Coronary artery (tissue), 2 donors: Measurements from ENCODE around the gene GABRG1.

Experiments used
- DNase-seq: peaks from one replicate; pipeline ENCODE4 v3.0.0-alpha.2; 2017; ENCODE audit warnings: low spot score
- H3K27ac ChIP-seq, 2 donors: fragments of 200-600 bp; sonication (generic); one replicate each; pipeline ENCODE4 v1.5.1; 2016 to 2019
- H3K4me3 ChIP-seq: fragments of 200-600 bp; sonication (generic); 2 replicates; pipeline ENCODE4 v1.5.1; 2016; ENCODE audit warnings: mild to moderate bottlenecking, moderate library complexity
- CTCF ChIP-seq: fragments of 200-600 bp; sonication (generic); IDR thresholded peaks from one replicate; pipeline ENCODE4 v1.5.1; 2019; ENCODE audit warnings: antibody characterized with exemption

Gene GABRG1

DNA sequence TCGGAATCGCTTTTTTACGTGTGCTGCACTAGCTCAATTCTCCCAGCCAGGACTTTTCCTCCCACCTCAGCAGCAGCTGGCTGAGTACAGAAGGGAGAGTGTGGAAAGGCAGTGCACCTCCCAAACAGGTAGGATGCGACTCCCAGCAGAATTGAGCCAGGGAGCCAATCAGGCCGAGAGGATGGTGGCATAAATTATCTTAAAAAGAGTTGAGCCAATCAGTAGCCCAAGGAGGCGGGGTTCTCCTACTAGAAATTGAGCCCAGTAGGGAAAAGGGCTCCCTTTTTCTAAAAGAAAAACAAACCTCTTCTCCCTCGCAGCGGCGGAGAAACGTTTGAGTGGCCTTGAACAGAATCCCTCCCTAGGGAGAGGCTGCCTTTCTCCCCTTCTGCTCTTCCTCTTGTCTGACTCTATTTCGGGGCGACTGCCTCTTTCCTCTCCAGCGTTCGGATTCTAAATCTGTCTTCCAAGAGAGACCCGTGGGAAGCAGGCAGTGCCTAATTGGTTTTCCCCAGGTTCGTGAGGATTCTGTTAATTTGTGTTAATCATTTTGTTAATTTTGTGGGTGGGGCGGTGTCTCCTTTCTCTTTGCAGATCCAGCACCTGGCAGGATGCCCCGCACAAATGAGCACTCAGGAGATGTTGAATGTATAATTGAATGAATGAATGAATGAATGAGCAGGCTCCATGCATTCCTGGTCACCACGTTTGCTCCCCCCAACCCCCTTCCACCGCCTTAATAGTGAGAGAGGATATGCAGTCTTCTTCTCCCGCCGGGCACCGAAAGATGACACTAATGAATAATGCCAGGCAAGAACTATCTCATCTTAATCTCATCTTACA lies at the start of gene GABRG1:
GABRG1 (minus strand) TSS at position 142 of the 843 bp plus-strand sequence; CDS start at position 1, 141 bp downstream.
- Histone ChIP-seq H3K4me3 (no peak within 1 kb of the TSS), H3K27ac (no peak within 1 kb of the TSS)
- TF ChIP-seq CTCF: no peak
- DNase-seq: no peak

GRCh38 chr4:46146993-46147392 lies 23.1 kb upstream of the GABRG1 start:
- no peak overlapping the region for H3K27ac ChIP-seq
- DNase-seq: no peak
- no peak for TF ChIP-seq CTCF
- H3K4me3 ChIP-seq: no peak overlapping the region

DNA sequence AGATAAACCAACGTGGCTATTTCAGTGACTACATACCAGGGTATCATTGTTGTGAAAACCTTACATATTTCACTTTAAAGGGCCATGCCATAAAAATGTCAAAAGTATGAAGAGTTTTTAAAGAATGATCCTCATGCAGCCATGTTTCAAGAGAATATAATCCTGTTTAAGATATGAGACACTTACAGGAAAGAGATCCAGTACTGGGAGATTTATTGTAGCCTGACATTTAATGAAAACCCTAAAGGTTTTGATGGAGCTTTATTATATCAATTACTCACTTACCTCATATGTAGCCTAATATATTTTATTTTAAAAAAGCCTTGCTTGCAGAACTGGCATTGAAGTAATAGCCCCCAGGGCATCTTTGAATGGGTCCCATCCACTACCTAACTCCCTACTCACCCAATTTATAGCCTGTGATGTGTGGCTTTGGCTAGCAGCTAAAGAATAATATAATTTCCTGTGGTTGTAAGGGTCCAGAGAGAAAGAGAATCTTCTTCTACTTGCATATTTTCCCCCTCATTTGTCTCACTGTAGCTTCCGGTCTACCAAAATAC lies 7.7 kb upstream of the GABRG1 start:
- no peak overlapping the region for H3K27ac ChIP-seq
- no peak for TF ChIP-seq CTCF
- no peak overlapping the region for H3K4me3 ChIP-seq
- DNase-seq: no peak

DNA sequence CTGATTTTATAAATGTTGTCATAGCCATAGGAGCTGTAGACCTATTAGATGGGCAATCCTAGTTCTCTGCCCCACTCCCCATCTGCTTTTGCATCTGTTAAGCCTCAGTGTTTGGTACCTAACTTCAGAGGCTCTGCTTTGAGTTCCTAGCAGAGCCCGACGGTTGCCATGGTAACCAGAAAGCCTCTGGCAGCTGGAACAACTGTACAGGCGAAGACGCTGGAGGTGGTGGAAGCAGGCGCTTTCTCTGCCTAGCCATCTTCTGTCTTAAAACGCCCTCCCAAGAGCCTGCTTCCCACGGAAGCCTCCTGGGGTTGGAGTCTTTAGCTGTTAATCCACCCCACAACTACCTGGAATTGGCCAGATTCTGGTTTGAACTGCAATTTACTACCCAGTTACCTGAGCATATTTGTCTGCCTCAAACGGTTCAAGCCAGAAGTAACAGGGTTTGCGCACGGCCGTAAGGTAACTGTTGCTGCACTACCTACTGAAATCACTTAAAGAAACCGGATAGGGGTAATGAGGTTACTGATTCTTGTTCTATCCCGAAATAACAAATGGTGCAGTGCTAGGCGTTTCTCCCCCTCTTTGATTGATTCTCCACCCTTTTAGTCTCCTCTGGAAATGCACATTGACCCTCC lies 1.0 kb upstream of the GABRG1 start:
- no peak overlapping the region for H3K27ac ChIP-seq
- no peak for DNase-seq

DNA sequence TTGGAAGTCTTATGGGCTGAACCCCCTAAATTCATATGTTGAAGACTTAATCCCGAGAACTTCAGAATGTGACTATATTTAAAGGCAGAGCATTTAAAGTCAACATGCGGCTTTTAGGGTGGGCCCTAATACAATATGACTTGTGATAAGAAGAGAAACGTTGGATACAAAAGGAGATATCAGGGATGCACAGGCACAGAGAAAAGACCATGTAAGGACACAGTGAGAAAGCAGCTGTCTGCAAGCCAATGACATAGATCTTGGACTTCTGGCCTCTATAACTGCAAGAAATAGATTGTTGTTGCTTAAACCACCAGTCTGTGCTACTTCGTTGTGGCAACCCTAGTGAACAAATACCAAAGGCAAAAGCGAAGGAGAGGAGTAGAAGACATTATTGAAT lies 42.2 kb downstream of the GABRG1 start:
- no peak for DNase-seq
- Histone ChIP-seq H3K27ac (no peak overlapping the region), H3K4me3 (no peak overlapping the region)
- no peak for TF ChIP-seq CTCF

More for the DNA sequence above, 1.0 kb upstream of the GABRG1 start:
- no peak overlapping the region for H3K4me3 ChIP-seq
- no peak for TF ChIP-seq CTCF

GRCh38 chr4:46081248-46081647 lies 42.6 kb downstream of the GABRG1 start:
- Histone ChIP-seq H3K27ac (no peak overlapping the region), H3K4me3 (no peak overlapping the region)
- no peak for DNase-seq
- TF ChIP-seq CTCF: no peak
